HG03354 (cell line): Measurements from ENCODE around the gene NUDT9.
"Not testable (repeated sequence)": the region's sequence is repeated elsewhere in the genome, so short reads cannot be mapped to it uniquely, and the experiment has no call there.

Source experiments
- ATAC-seq: cut with Tn5 transposase; IDR thresholded peaks from one replicate; pipeline ENCODE4 v1.9.1; 2021; ENCODE audit warnings: mild to moderate bottlenecking; ENCODE audit not compliant: unreplicated experiment, poor library complexity, severe bottlenecking

NUDT9 gene

DNA sequence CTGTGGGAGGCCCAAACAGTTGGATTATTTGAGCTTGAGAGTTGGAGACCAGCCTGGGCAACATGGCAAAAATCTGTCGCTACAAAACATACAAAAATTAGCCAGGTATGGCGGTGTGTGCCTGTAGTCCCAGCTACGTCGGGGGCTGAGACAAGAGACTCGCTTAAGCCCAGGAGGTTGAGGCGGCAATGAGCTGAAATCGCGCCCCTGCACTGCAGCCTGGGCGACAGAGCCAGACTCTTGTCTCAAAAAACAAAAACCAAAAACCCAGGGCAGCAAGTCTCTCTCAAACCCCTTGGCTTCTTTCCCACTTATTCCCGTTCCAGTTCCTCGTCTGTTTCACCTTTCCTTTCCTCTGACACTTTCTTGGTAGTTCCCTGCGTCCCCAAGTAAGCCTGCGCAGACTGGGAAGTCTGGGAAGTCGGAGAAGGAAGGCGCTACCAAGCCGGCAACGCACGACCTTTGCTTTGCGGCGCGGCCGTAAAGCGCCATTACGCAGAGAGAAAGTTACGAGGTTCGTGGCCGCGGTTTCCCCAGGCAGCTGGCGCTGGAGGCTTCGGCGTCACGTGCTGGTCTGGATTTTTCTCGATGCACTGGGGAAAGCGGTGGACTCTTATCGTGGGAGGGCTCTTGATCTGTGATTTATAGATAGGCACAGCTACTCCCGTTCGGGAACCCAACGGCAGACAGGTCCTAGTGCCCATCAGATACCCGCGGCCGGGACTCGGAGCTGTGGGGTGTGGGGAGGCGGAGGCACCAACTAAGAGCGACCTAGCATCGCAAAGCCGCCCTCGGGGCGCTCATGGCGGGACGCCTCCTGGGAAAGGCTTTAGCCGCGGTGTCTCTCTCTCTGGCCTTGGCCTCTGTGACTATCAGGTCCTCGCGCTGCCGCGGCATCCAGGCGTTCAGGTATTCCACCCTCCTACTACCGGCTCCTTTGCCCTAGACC, at the start of gene NUDT9:
NUDT9 (plus strand) TSS at position 470 of the 949 bp plus-strand sequence; CDS start at position 803, 333 bp downstream.
- peak; percentile 91 for ATAC-seq

GRCh38 chr4:87375719-87376291, 46.6 kb upstream of the NUDT9 start:
- ATAC-seq = peak; percentile 73

DNA sequence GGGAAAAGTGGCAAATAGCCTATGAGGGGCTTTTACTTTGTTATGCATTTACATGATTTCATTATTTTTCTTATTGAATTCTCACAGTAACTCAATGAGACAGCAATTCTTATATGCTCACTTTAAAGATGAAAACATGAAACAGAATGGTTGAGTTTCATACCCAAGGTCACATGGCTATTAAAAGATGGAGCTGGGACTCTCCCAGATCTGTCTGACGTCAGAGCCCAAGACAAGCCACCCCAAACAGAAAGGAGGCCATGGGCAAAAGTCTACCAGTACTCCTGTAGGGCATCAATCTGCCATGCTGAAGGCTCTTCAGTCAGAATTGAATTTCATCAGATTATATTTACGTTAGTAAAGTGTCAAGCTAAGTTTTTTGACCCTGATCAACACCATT, 44.6 kb upstream of the NUDT9 start:
- no peak for ATAC-seq

DNA sequence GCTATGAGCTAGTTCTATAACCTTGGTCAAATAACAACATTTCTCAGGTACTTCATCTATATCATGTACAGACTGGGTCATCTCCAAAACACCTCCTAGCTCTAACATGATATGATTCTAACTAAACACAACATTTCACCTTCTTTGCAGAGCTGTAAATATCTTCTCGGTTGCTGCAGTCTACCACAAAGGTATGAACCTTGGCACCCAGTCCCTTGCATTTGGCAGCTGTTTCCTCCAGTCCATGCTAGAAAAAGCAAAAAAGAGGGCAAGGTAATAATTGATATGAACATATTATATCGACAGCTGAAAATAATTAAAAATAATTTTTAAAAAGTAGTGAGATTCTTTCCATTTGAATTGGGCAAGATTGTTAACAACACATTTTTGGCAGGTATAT, 40.3 kb upstream of the NUDT9 start:
- no peak for ATAC-seq

DNA sequence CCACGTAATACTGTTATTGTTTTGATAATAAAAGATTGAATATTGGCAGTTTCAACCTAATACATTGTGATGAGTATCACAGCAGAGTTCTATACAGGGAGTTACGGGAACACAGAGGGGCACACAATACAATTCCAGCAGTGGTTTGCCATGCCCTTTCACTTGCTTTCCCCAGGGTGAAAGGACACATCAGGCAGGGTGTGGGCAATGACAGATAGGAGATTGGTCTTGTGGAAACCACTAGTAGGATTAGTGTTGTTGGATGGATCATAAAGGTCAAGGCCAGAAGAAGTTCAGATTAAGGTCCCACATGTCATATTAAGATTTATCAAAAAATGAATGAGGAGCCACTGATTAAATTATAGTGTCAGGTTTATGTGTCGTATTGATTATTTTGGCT, 39.4 kb upstream of the NUDT9 start:
- no peak for ATAC-seq

DNA sequence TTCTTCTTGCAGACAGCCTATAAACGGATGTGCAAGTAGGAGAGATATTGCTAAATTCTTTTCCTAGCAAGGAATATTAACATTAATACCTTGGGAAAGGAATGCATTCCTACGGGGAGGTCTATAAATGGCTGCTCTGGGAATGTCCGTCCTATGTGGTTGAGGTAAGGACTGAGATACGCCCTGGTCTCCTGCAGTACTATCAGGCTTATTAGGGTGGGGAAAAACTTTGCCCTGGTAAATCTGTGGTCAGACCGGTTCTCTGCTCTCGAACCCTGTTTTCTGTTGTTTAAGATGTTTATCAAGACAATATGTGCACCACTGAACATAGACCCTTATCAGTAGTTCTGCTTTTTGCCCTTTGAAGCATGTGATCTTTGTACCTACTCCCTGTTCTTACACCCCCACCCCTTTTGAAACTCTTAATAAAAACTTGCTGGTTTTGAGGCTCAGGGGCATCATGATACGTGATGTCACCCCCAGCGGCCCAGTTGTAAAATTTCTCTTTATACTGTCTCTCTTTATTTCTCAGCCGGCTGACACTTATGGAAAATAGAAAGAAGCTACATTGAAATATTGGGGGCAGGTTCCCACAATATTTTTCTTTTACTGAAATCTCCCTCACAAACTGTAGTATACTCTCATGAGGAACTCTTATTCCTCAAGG, 37.8 kb upstream of the NUDT9 start:
- ATAC-seq = not testable (repeated sequence)

DNA sequence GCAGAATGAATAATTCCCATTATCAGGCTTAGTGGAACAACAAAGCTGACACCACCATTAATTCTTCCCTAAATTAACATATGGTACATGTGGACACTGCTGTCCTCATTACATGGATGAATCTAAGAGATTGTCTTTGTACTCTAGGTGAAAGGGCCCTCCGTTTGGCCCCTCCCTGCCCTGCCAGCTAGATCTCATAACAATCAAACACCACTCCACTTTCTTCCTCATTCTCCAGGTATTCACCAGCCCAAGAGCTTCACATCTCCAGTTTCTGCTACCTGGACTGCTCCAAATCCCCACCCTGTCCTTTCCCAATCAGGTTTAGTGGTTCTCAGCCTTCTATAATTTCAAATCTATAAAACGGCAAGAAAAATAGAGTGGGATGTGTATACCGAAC, 35.1 kb upstream of the NUDT9 start:
- no peak for ATAC-seq

GRCh38 chr4:87388901-87389300, 33.5 kb upstream of the NUDT9 start:
- no peak for ATAC-seq

GRCh38 chr4:87390055-87390454, 32.3 kb upstream of the NUDT9 start:
- ATAC-seq = not testable (repeated sequence)

DNA sequence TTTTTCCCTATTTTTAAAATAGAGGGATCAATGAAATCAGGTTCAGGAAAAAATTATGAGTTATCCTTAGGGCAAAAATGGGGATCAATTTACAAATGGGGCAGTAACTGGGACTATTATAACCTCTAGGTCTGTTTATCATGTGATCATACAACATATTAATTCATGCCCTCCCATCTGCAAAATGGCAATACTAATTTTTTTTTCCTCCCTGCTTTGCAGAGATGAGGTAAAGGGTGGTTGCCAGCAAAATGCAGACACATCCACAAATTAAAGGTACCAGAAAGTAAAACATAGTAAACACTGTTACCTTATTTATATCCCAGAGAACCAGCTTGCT, 31.9 kb upstream of the NUDT9 start:
- peak; percentile 19 for ATAC-seq

DNA sequence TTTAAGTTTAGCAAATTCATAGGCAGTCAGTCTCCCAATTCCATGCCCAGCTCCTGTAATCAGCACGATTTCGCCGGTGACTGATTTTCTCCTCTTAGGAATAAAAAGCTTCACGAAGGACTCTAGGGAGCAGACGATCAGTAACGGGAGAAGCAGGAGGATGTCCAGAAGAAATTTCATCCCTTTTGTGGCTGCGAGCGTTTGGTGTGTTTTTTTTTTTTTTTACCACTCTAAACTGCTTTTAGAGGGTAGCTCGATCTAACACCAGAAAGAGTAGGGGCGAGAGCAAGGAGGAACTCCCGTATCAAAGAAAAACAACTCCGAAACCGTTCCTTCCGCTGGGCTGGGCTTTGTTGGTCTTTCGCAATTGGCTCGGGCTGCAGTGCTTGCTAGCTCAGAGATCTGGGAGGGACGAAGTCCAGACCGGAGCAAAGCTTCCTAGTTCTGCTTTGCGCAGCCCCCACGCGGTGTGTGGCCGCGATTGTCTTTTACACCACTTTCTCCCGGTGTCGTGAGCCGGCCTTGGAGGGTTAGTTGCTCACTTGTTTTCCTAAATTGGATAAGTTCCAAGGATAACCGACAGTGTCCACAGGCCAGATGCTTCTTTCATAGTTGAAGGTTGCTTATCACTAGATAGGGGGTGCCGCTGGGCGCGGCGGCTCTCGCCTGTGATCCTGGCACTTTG, 31.3 kb upstream of the NUDT9 start, which contains the start of gene HSD17B11:
HSD17B11 (minus strand) TSS at position 298 of the 685 bp plus-strand sequence; CDS start at position 180, 118 bp downstream.
- peak; percentile 99 for ATAC-seq

DNA sequence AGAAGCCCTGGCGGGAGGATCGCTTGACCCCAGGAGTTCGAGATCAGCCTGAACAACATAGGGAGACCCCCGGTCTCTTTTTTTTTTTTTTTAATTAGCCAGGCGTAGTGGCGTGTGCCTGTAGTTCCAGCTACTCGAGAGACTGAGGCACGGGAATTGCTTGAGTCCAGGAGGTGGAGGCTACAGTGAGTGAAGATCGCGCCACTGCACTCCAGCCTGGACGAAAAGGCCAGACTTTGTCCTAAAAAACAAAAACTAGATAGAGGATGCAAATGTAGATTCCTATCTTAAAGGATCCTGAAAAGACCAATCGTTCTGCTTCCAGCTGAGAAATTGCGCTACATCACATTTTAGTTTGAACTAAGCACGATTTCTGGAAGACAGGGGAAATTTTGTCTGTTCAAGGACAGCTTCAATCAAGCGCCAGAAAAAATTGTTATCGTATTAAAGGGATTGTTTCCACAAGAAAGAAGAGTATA, 30.8 kb upstream of the NUDT9 start:
- peak; percentile 21 for ATAC-seq

GRCh38 chr4:87392183-87392582, 30.2 kb upstream of the NUDT9 start:
- no peak for ATAC-seq

GRCh38 chr4:87395073-87395472, 27.3 kb upstream of the NUDT9 start:
- not testable (repeated sequence) for ATAC-seq

- ATAC-seq = not testable (repeated sequence)
These were observed 26.5 kb upstream of the NUDT9 start for GRCh38 chr4:87395851-87396250.

GRCh38 chr4:87399148-87399547, 23.2 kb upstream of the NUDT9 start:
- no peak for ATAC-seq

DNA sequence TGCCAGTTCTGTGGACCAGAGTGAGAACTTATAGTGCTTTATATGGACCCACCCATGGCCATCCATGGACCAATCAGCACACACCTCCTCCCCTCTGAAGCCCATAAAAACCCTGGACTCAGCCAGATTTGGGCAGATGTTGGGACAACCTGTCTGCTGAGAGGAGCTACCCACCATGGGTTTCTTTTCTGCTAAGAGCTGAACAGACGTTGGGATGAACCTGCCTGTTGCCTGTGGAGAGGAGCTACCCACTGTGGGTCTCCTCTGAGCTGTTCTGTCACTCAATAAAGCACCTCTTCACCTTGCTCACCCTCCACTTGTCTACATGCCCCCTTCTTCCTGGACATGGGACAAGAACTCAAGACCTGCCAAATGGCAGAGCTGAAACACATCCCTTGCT, 22.4 kb upstream of the NUDT9 start:
- no peak for ATAC-seq

- not testable (repeated sequence) for ATAC-seq
These were observed 18.6 kb upstream of the NUDT9 start for GRCh38 chr4:87403732-87404131.

GRCh38 chr4:87405211-87405820, 17.1 kb upstream of the NUDT9 start:
- ATAC-seq = no peak
